Neuronal stem cell (in vitro differentiated cells): Measurements from ENCODE around the gene ELOVL1.

Experiments used
- DNase-seq: peaks from one replicate; pipeline ENCODE4 v3.0.0-alpha.2; 2013; ENCODE audit warnings: low spot score
- H2AFZ ChIP-seq: one replicate; pipeline ENCODE4 v1.6.1; 2013; ENCODE audit warnings: mild to moderate bottlenecking, low read length, inconsistent platforms
- H2AK5ac ChIP-seq: 2 replicates; pipeline ENCODE4 v1.6.1; 2013; ENCODE audit warnings: low read depth, mild to moderate bottlenecking, inconsistent platforms, low read length, moderate library complexity, mixed read lengths
- H2BK120ac ChIP-seq: 2 replicates; pipeline ENCODE4 v1.6.1; 2013; ENCODE audit warnings: low read depth, mild to moderate bottlenecking, inconsistent platforms, low read length, moderate library complexity, mixed read lengths
- H2BK12ac ChIP-seq: one replicate; pipeline ENCODE4 v1.6.1; 2013; ENCODE audit warnings: low read length, inconsistent platforms
- H2BK15ac ChIP-seq: 2 replicates; pipeline ENCODE4 v1.6.1; 2013; ENCODE audit warnings: mild to moderate bottlenecking, low read length, inconsistent platforms, mixed read lengths
- H2BK5ac ChIP-seq: one replicate; pipeline ENCODE4 v1.6.1; 2013; ENCODE audit warnings: inconsistent platforms, mild to moderate bottlenecking, low read length, moderate library complexity
- H3K14ac ChIP-seq: one replicate; pipeline ENCODE4 v1.6.1; 2013; ENCODE audit warnings: low read length, inconsistent platforms
- H3K18ac ChIP-seq: 2 replicates; pipeline ENCODE4 v1.6.1; 2013; ENCODE audit warnings: low read length, inconsistent platforms
- H3K23ac ChIP-seq: 2 replicates; pipeline ENCODE4 v1.6.1; 2013; ENCODE audit warnings: low read depth, mild to moderate bottlenecking, mixed read lengths, low read length, inconsistent platforms; ENCODE audit not compliant: poor library complexity
- H3K27ac ChIP-seq: replicated peaks from 3 replicates; pipeline ENCODE4 v1.5.1; 2013; ENCODE audit warnings: low read length, inconsistent platforms
- H3K27me3 ChIP-seq, 3 experiments: 2 replicates each; pipeline ENCODE4 v1.6.1; 2013; ENCODE audit warnings: low read length in 3 of 3, mild to moderate bottlenecking in 2 of 3, inconsistent platforms in 1 of 3, low read depth in 1 of 3, mixed read lengths in 1 of 3, moderate library complexity in 1 of 3; ENCODE audit not compliant: control insufficient read depth in 3 of 3, insufficient read depth in 3 of 3
- H3K36me3 ChIP-seq, 2 donors: replicated peaks in 1 of 2; 2 replicates each; pipeline ENCODE4 v1.6.1; 2013; ENCODE audit warnings: low read length in 2 of 2; ENCODE audit not compliant: control insufficient read depth in 2 of 2, insufficient read depth in 2 of 2
- H3K4ac ChIP-seq: 2 replicates; pipeline ENCODE4 v1.6.1; 2013; ENCODE audit warnings: inconsistent platforms, mild to moderate bottlenecking, low read length, moderate library complexity
- H3K4me1 ChIP-seq, 2 donors: 1 replicate in 1 of 2; 2 replicates in 1 of 2; pipeline ENCODE4 v1.6.1; 2013; ENCODE audit warnings: low read length in 2 of 2, low read depth in 1 of 2; ENCODE audit not compliant: control insufficient read depth in 2 of 2, insufficient read depth in 1 of 2
- H3K4me2 ChIP-seq: one replicate; pipeline ENCODE4 v1.6.1; 2013; ENCODE audit warnings: mild to moderate bottlenecking, low read length, inconsistent platforms; ENCODE audit not compliant: insufficient read depth, poor library complexity, severe bottlenecking
- H3K4me3 ChIP-seq, 2 donors: 2 replicates each; pipeline ENCODE4 v1.5.1; 2013; ENCODE audit warnings: low read length in 2 of 2, mild to moderate bottlenecking in 2 of 2, inconsistent platforms in 1 of 2, moderate library complexity in 1 of 2
- H3K79me1 ChIP-seq: one replicate; pipeline ENCODE4 v1.6.1; 2013; ENCODE audit warnings: low read depth, mild to moderate bottlenecking, inconsistent platforms, low read length, moderate library complexity
- H3K9ac ChIP-seq: one replicate; pipeline ENCODE4 v1.6.1; 2013; ENCODE audit warnings: mild to moderate bottlenecking, low read depth, low read length, inconsistent platforms; ENCODE audit not compliant: poor library complexity
- H3K9me3 ChIP-seq, 2 donors: replicated peaks in 1 of 2; 2 replicates each; pipeline versions ENCODE3 to v1.6.1; 2013; ENCODE audit warnings: low read length in 2 of 2, mild to moderate bottlenecking in 2 of 2, inconsistent platforms in 1 of 2, low read depth in 1 of 2, mixed read lengths in 1 of 2, moderate library complexity in 1 of 2; ENCODE audit not compliant: control insufficient read depth in 2 of 2, insufficient read depth in 1 of 2
- H4K8ac ChIP-seq: one replicate; pipeline ENCODE4 v1.6.1; 2013; ENCODE audit warnings: low read depth, mild to moderate bottlenecking, inconsistent platforms, low read length, moderate library complexity
- H4K91ac ChIP-seq: one replicate; pipeline ENCODE4 v1.6.1; 2013; ENCODE audit warnings: low read length, low read depth, mild to moderate bottlenecking, inconsistent platforms; ENCODE audit not compliant: poor library complexity
- WGBS, 2 donors: extraction: QIAGEN DNeasy Blood & Tissue Kit; methylation state at CpG; one replicate each; pipeline ENCODE4 v1.1.7; 2013; ENCODE audit warnings: missing lambda C conversion rate in 2 of 2, mixed read lengths in 1 of 2; ENCODE audit not compliant: insufficient read length in 2 of 2, insufficient replicate concordance in 1 of 2; ENCODE audit errors: extremely low coverage in 2 of 2; 5-methylcytosine and 5-hydroxymethylcytosine counted together

The ELOVL1 gene

GRCh38 chr1:43348809-43349593 is 18.8 kb downstream of the ELOVL1 start:
- H3K4me2 ChIP-seq = peak overlapping the region; percentile 95
- peaks cover 9 to 16% of the 10 kb centered on the region in 2 donors for H3K4me1 ChIP-seq
- H2BK15ac ChIP-seq = peak overlapping the region; percentile 8
- H2AFZ ChIP-seq = peak overlapping the region; percentile 97
- H3K23ac ChIP-seq = peak overlapping the region; percentile 92
- H3K4me3 ChIP-seq = peak overlapping the region; percentile 44 to 81
- H3K79me1 ChIP-seq = no peaks in the 10 kb centered on the region
- peak overlapping the region; percentile 86 for H4K8ac ChIP-seq
- no CpG with 5 or more reads among the region's 72 CpGs for WGBS, 2 donors
- H3K9me3 ChIP-seq = no peaks in the 10 kb centered on the region
- H2AK5ac ChIP-seq = peak overlapping the region; percentile 58
- H3K36me3 ChIP-seq = no peaks in the 10 kb centered on the region
- peak overlapping the region; percentile 58 for H3K14ac ChIP-seq
- peak overlapping the region; percentile 17 for H4K91ac ChIP-seq
- H3K27me3 ChIP-seq = peaks cover 0 to 62% (median 0%) of the 10 kb centered on the region in 3 experiments
- peak overlapping the region; percentile 69 for H2BK5ac ChIP-seq
- peak overlapping the region; percentile 99 for H3K18ac ChIP-seq
- peak overlapping the region; percentile 8 for H3K4ac ChIP-seq
- H2BK12ac ChIP-seq = no peak overlapping the region
- peak; percentile 89 for DNase-seq
- H3K27ac ChIP-seq = peak overlapping the region; percentile 97
- no peak overlapping the region for H2BK120ac ChIP-seq
- H3K9ac ChIP-seq = peak overlapping the region; percentile 98

GRCh38 chr1:43348343-43348808 is 19.4 kb downstream of the ELOVL1 start:
- peak overlapping the region; percentile 58 for H2AK5ac ChIP-seq
- no peak overlapping the region for H4K8ac ChIP-seq
- no CpG with 5 or more reads among the region's 22 CpGs for WGBS, 2 donors
- no peak overlapping the region for H2BK120ac ChIP-seq
- peak overlapping the region; percentile 95 for H3K4me2 ChIP-seq
- peaks cover 0 to 64% (median 0%) of the 10 kb centered on the region in 3 experiments for H3K27me3 ChIP-seq
- no peak overlapping the region for H3K14ac ChIP-seq
- peak overlapping the region; percentile 75 for H3K9ac ChIP-seq
- peak overlapping the region; percentile 8 for H2BK15ac ChIP-seq
- H3K9me3 ChIP-seq = no peaks in the 10 kb centered on the region
- no peak overlapping the region for H2BK5ac ChIP-seq
- H3K4me3 ChIP-seq = peak overlapping the region; percentile 44 to 81
- H3K79me1 ChIP-seq = no peaks in the 10 kb centered on the region
- H2BK12ac ChIP-seq = no peak overlapping the region
- H3K27ac ChIP-seq = peak overlapping the region; percentile 62
- peak overlapping the region; percentile 97 for H2AFZ ChIP-seq
- no peaks in the 10 kb centered on the region for H3K36me3 ChIP-seq
- no peak for DNase-seq
- peaks cover 9 to 16% of the 10 kb centered on the region in 2 donors for H3K4me1 ChIP-seq
- peak overlapping the region; percentile 96 for H3K18ac ChIP-seq
- H3K4ac ChIP-seq = peak overlapping the region; percentile 8
- H3K23ac ChIP-seq = no peak overlapping the region
- peak overlapping the region; percentile 17 for H4K91ac ChIP-seq

- Histone ChIP-seq H2BK5ac (no peak overlapping the region), H2BK15ac (peak overlapping the region; percentile 82), H2BK120ac (no peak overlapping the region), H3K4me1 (peaks cover 9 to 16% of the 10 kb centered on the region in 2 donors), H3K4ac (no peak overlapping the region), H3K27me3 (peaks cover 0 to 60% (median 0%) of the 10 kb centered on the region in 3 experiments), H3K9me3 (no peaks in the 10 kb centered on the region), H3K14ac (no peak overlapping the region), H4K91ac (no peak overlapping the region), H4K8ac (no peak overlapping the region), H2AFZ (no peak overlapping the region), H3K9ac (no peak overlapping the region), H3K36me3 (no peaks in the 10 kb centered on the region), H3K79me1 (no peaks in the 10 kb centered on the region), H3K23ac (no peak overlapping the region), H2AK5ac (peak overlapping the region; percentile 88), H2BK12ac (no peak overlapping the region), H3K4me2 (no peak overlapping the region), H3K27ac (no peak overlapping the region), H3K18ac (peak overlapping the region; percentile 46), H3K4me3 (no peak overlapping the region)
- DNase-seq = no peak
- no CpG with 5 or more reads among the region's 5 CpGs for WGBS, 2 donors
Measured at GRCh38 chr1:43346636-43347035, 21.2 kb downstream of the ELOVL1 start.

- no peak overlapping the region for H3K4me3 ChIP-seq
- no peak overlapping the region for H3K4ac ChIP-seq
- H3K9ac ChIP-seq = no peak overlapping the region
- whole genome bisulfite sequencing, 2 donors = no CpG with 5 or more reads among the region's 3 CpGs
- H3K14ac ChIP-seq = no peak overlapping the region
- no peak overlapping the region for H3K4me2 ChIP-seq
- H3K36me3 ChIP-seq = no peaks in the 10 kb centered on the region
- no peak overlapping the region for H4K8ac ChIP-seq
- peaks cover 9 to 13% of the 10 kb centered on the region in 2 donors for H3K4me1 ChIP-seq
- peaks cover 0 to 62% (median 0%) of the 10 kb centered on the region in 3 experiments for H3K27me3 ChIP-seq
- no peak overlapping the region for H2AFZ ChIP-seq
- no peak for DNase-seq
- H2BK5ac ChIP-seq = no peak overlapping the region
- H3K9me3 ChIP-seq = no peaks in the 10 kb centered on the region
- no peak overlapping the region for H3K18ac ChIP-seq
- no peak overlapping the region for H2BK15ac ChIP-seq
- H2AK5ac ChIP-seq = no peak overlapping the region
- no peak overlapping the region for H3K27ac ChIP-seq
- H2BK120ac ChIP-seq = no peak overlapping the region
- no peak overlapping the region for H3K23ac ChIP-seq
- no peak overlapping the region for H4K91ac ChIP-seq
- H3K79me1 ChIP-seq = no peaks in the 10 kb centered on the region
- H2BK12ac ChIP-seq = no peak overlapping the region
Measured at GRCh38 chr1:43345120-43345519, 22.7 kb downstream of the ELOVL1 start.
